Panc1 (cell line): ENCODE results near the gene NFX1. TPM values are rescaled to one million over a fixed set of nuclear protein-coding genes. Genes with fewer than 3 reads are reported as not detected.

ENCODE experiments used
- ATAC-seq: fragments of 200-7000 bp; cut with Tn5 transposase; 2 replicates; pipeline ENCODE4 v1.9.1; 2020; ENCODE audit warnings: mild to moderate bottlenecking, moderate library complexity
- BruUV-seq: library from RNA; stranded (reverse); fragments of 400-500 nt; replicated peaks from 2 replicates; lab custom pipeline; 2021; lab: Mats Ljungman, UMichigan
- CTCF ChIA-PET: fragments of 300-600 bp; sonication (Branson Sonifier 250); formaldehyde crosslinking; loops from one replicate; lab custom pipeline; 2022; ENCODE audit warnings: antibody characterized with exemption; lab: Charles Lee
- POLR2A ChIA-PET: fragments of 300-600 bp; sonication (Branson Sonifier 250); formaldehyde crosslinking; loops from one replicate; lab custom pipeline; 2022; ENCODE audit warnings: antibody characterized with exemption; lab: Charles Lee
- DNase-seq: peaks from one replicate; pipeline ENCODE4 v3.0.0-alpha.2; 2010; ENCODE audit warnings: low read depth, low spot score
- H3K27ac ChIP-seq: 2 replicates; pipeline ENCODE4 v1.5.1; 2011; ENCODE audit warnings: mild to moderate bottlenecking, low read length, inconsistent platforms
- H3K27me3 ChIP-seq: fragments of 200-500 bp; sonication (Bioruptor generic); 2 replicates; pipeline ENCODE4 v1.6.0; 2014; ENCODE audit warnings: low read length, inconsistent platforms; ENCODE audit not compliant: control insufficient read depth, insufficient read depth
- H3K36me3 ChIP-seq: fragments of 200-500 bp; sonication (Bioruptor generic); 2 replicates; pipeline ENCODE4 v1.5.1; 2014; ENCODE audit warnings: inconsistent platforms, mild to moderate bottlenecking, low read length, moderate library complexity; ENCODE audit not compliant: control insufficient read depth, insufficient read depth
- H3K4me1 ChIP-seq: 2 replicates; pipeline ENCODE4 v1.5.1; 2011; ENCODE audit warnings: inconsistent platforms, mild to moderate bottlenecking, low read length, moderate library complexity; ENCODE audit not compliant: control insufficient read depth, insufficient read depth
- H3K4me3 ChIP-seq, 2 experiments: 2 replicates each; pipeline ENCODE4 v1.5.1; 2011 to 2012; ENCODE audit warnings: low read depth in 2 of 2, low read length in 2 of 2, mild to moderate bottlenecking in 2 of 2, inconsistent platforms in 1 of 2, moderate library complexity in 1 of 2
- H3K9me3 ChIP-seq: fragments of 200-500 bp; sonication (Bioruptor generic); 2 replicates; pipeline ENCODE4 v1.5.1; 2014; ENCODE audit warnings: low read depth, mild to moderate bottlenecking, inconsistent platforms, low read length, moderate library complexity; ENCODE audit not compliant: control insufficient read depth, insufficient read depth
- POLR2AphosphoS5 ChIP-seq: IDR thresholded peaks from 2 replicates; pipeline ENCODE4 v1.6.1; 2012; ENCODE audit warnings: mild to moderate bottlenecking, low read depth, low read length, moderate library complexity
- SIN3A ChIP-seq: IDR thresholded peaks from 2 replicates; pipeline ENCODE4 v1.6.1; 2012; ENCODE audit warnings: low read depth, mild to moderate bottlenecking, low read length, moderate library complexity, borderline replicate concordance; ENCODE audit not compliant: insufficient read depth
- TCF7L2 ChIP-seq: IDR thresholded peaks from 2 replicates; pipeline ENCODE4 v1.6.1; 2011; ENCODE audit warnings: mild to moderate bottlenecking, low read depth, low read length, inconsistent platforms
- in situ Hi-C: cut with HindIII; loops from 2 replicates; pipeline ENCODE4 v1.10.0; 2016; ENCODE audit warnings: low sequenced_read_pairs, low pct_unique_long_range_greater_than_20kb
- intact Hi-C: fragments of 100-400 bp; cut with micrococcal nuclease; formaldehyde crosslinking; loops from one replicate; pipeline ENCODE4 v1.10.0; 2022; ENCODE audit not compliant: unreplicated experiment
- total RNA-seq: library from RNA; stranded (reverse); gene quantifications from one replicate; pipeline ENCODE4 v1.2.1, GENCODE V29; 2021; ENCODE audit not compliant: unreplicated experiment
- TF ChIP-seq, protein P1 (sequence below), 2 experiments: IDR thresholded peaks; 2 replicates each; pipeline ENCODE4 v1.6.1; 2011 to 2012; ENCODE audit warnings: low read depth in 2 of 2, control low read depth in 1 of 2, low read length in 1 of 2, mild to moderate bottlenecking in 1 of 2, moderate library complexity in 1 of 2; ENCODE audit not compliant: insufficient read depth in 1 of 2
- TF ChIP-seq, protein P2 (sequence below): fragments of 450-650 bp; IDR thresholded peaks from 2 replicates; pipeline ENCODE4 v1.5.1; 2017; ENCODE audit warnings: mild to moderate bottlenecking

NFX1 gene
- total RNA-seq, 1 experiment from 2014 or later, result 38.1 TPM

GRCh38 chr9:33289496-33289895 lies 820 bp upstream of the NFX1 start:
- H3K27me3 ChIP-seq, result no peaks in the 10 kb centered on the region
- ATAC-seq, result no peak

DNA sequence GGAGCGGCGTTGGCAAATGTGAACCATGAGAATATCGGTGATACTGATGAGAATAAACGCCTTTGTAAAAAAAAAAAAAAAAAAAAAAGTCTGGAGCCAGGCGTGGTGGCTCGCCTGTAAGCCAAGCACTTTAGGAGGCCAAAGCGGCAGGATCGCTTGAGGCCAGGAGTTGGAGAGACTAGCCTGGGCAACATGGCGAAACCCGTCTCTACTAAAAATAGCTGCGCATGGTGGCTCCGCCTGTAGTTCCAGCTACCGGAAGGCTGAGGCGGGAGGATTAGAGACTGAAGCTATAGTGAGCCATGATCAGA lies 425 bp upstream of the NFX1 start:
- in situ Hi-C loops, result no loop called here
- ATAC-seq, result peak; percentile 54
- TSS peak; percentile 100 for BruUV-seq

More at GRCh38 chr9:33289496-33289895, 820 bp upstream of the NFX1 start:
- H3K36me3 ChIP-seq, result peaks cover 10% of the 10 kb centered on the region; the same call in 1 of the 2 replicates
- H3K27ac ChIP-seq, result peak overlapping the region; percentile 99
- peak overlapping the region; percentile 60 to 91 for H3K4me3 ChIP-seq
- CTCF ChIA-PET, result interaction anchor here (0.5 to 0.6 kb wide), 2 partner anchors 158 to 230 kb away, joined by 4 to 5 read pairs; partner anchors contain the start of gene AQP3
- TF ChIP-seq TCF7L2, result no peak
- TF ChIP-seq SIN3A, result no peak
- TF ChIP-seq, protein P1, sequence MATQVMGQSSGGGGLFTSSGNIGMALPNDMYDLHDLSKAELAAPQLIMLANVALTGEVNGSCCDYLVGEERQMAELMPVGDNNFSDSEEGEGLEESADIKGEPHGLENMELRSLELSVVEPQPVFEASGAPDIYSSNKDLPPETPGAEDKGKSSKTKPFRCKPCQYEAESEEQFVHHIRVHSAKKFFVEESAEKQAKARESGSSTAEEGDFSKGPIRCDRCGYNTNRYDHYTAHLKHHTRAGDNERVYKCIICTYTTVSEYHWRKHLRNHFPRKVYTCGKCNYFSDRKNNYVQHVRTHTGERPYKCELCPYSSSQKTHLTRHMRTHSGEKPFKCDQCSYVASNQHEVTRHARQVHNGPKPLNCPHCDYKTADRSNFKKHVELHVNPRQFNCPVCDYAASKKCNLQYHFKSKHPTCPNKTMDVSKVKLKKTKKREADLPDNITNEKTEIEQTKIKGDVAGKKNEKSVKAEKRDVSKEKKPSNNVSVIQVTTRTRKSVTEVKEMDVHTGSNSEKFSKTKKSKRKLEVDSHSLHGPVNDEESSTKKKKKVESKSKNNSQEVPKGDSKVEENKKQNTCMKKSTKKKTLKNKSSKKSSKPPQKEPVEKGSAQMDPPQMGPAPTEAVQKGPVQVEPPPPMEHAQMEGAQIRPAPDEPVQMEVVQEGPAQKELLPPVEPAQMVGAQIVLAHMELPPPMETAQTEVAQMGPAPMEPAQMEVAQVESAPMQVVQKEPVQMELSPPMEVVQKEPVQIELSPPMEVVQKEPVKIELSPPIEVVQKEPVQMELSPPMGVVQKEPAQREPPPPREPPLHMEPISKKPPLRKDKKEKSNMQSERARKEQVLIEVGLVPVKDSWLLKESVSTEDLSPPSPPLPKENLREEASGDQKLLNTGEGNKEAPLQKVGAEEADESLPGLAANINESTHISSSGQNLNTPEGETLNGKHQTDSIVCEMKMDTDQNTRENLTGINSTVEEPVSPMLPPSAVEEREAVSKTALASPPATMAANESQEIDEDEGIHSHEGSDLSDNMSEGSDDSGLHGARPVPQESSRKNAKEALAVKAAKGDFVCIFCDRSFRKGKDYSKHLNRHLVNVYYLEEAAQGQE (IDR thresholded peaks at IDR 0.05; ENCODE audit: insufficient read depth in 1 of 2, low read depth in 2 of 2, low read length in 1 of 2), result no peak
- no peak for TF ChIP-seq POLR2AphosphoS5
- TF ChIP-seq, protein P2, sequence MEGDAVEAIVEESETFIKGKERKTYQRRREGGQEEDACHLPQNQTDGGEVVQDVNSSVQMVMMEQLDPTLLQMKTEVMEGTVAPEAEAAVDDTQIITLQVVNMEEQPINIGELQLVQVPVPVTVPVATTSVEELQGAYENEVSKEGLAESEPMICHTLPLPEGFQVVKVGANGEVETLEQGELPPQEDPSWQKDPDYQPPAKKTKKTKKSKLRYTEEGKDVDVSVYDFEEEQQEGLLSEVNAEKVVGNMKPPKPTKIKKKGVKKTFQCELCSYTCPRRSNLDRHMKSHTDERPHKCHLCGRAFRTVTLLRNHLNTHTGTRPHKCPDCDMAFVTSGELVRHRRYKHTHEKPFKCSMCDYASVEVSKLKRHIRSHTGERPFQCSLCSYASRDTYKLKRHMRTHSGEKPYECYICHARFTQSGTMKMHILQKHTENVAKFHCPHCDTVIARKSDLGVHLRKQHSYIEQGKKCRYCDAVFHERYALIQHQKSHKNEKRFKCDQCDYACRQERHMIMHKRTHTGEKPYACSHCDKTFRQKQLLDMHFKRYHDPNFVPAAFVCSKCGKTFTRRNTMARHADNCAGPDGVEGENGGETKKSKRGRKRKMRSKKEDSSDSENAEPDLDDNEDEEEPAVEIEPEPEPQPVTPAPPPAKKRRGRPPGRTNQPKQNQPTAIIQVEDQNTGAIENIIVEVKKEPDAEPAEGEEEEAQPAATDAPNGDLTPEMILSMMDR, result no peak
- POLR2A ChIA-PET, result interaction anchor here (0.5 to 0.7 kb wide), 2 partner anchors 11 to 15 kb away, joined by 3 to 18 read pairs; no protein-coding TSS in a partner anchor
- H3K9me3 ChIP-seq, result no peaks in the 10 kb centered on the region
- peaks cover 30% of the 10 kb centered on the region for H3K4me1 ChIP-seq
- in situ Hi-C loops (no loop called here), intact Hi-C loops (no loop called here)
- no TSS peak for BruUV-seq
- DNase-seq, result no peak

More for the DNA sequence above, 425 bp upstream of the NFX1 start:
- Histone ChIP-seq H3K9me3 (no peaks in the 10 kb centered on the region), H3K4me3 (peak overlapping the region; percentile 60 to 91), H3K27ac (peak overlapping the region; percentile 99), H3K36me3 (peaks cover 14% of the 10 kb centered on the region; the same call in 1 of the 2 replicates), H3K4me1 (peaks cover 30% of the 10 kb centered on the region), H3K27me3 (no peaks in the 10 kb centered on the region)
- ChIA-PET POLR2A (interaction anchor here (0.5 to 0.7 kb wide), 5 partner anchors 11 to 121 kb away, joined by 3 to 18 read pairs (median 5); no protein-coding TSS in a partner anchor), CTCF (interaction anchor here (0.5 to 0.7 kb wide), 4 partner anchors 157 to 230 kb away, joined by 4 to 20 read pairs (median 8); partner anchors contain the start of genes AQP3 and NOL6)
- intact Hi-C loops, result no loop called here
- DNase-seq, result no peak
- TF ChIP-seq, protein P1 (IDR thresholded peaks at IDR 0.05; ENCODE audit: insufficient read depth in 1 of 2, low read depth in 2 of 2, low read length in 1 of 2), result no peak
- TF ChIP-seq POLR2AphosphoS5 (no peak), TCF7L2 (no peak), SIN3A (no peak)
- TF ChIP-seq, protein P2, result no peak
